IPS-18c (cell line): ENCODE measurements around the gene CERS5.
"Not testable (repeated sequence)": the region's sequence is repeated elsewhere in the genome, so short reads cannot be mapped to it uniquely, and the experiment has no call there.

Experiments
- H3K4me3 ChIP-seq: 2 replicates; pipeline ENCODE4 v1.7.0; 2013; ENCODE audit warnings: low read depth, mild to moderate bottlenecking, low read length, moderate library complexity; ENCODE audit not compliant: insufficient read depth
- H3K9me3 ChIP-seq: one replicate; pipeline ENCODE4 v1.6.1; 2013; ENCODE audit warnings: mild to moderate bottlenecking, low read length, moderate library complexity; ENCODE audit not compliant: control insufficient read depth, insufficient read depth

Gene CERS5

GRCh38 chr12:50099302-50100008 is 67.7 kb downstream of the CERS5 start:
- H3K9me3 ChIP-seq: no peaks in the 10 kb centered on the region
- H3K4me3 ChIP-seq: no peak overlapping the region

GRCh38 chr12:50097952-50098351 is 69.2 kb downstream of the CERS5 start:
- H3K4me3 ChIP-seq: no peak overlapping the region
- H3K9me3 ChIP-seq: no peaks in the 10 kb centered on the region

GRCh38 chr12:50090391-50090790 is 76.8 kb downstream of the CERS5 start:
- H3K9me3 ChIP-seq: no peaks in the 10 kb centered on the region
- no peak overlapping the region for H3K4me3 ChIP-seq

GRCh38 chr12:50089730-50090129 is 77.4 kb downstream of the CERS5 start:
- Histone ChIP-seq H3K9me3 (no peaks in the 10 kb centered on the region), H3K4me3 (no peak overlapping the region)

GRCh38 chr12:50088577-50089335 is 78.4 kb downstream of the CERS5 start:
- Histone ChIP-seq H3K9me3 (no peaks in the 10 kb centered on the region), H3K4me3 (no peak overlapping the region)

- H3K4me3 ChIP-seq: no peak overlapping the region
- H3K9me3 ChIP-seq: no peaks in the 10 kb centered on the region
Observed at GRCh38 chr12:50087995-50088394, 79.2 kb downstream of the CERS5 start.

- H3K4me3 ChIP-seq: no peak overlapping the region
Observed at GRCh38 chr12:50087151-50087550, 80.0 kb downstream of the CERS5 start.

GRCh38 chr12:50086148-50086547 is 81.0 kb downstream of the CERS5 start:
- Histone ChIP-seq H3K4me3 (peak overlapping the region; percentile 71), H3K9me3 (no peaks in the 10 kb centered on the region)

More at GRCh38 chr12:50087151-50087550, 80.0 kb downstream of the CERS5 start:
- no peaks in the 10 kb centered on the region for H3K9me3 ChIP-seq

GRCh38 chr12:50085615-50086072 is 81.5 kb downstream of the CERS5 start:
- H3K4me3 ChIP-seq: peak overlapping the region; percentile 71
- no peaks in the 10 kb centered on the region for H3K9me3 ChIP-seq

- Histone ChIP-seq H3K4me3 (peak within 1 kb of the TSS; percentile 77), H3K9me3 (no peaks in the 10 kb centered on the region)
Observed at GRCh38 chr12:50084775-50085614, 82.2 kb downstream of the CERS5 start, which contains the start of gene SMARCD1. Gene SMARCD1 (plus strand): TSS chr12:50085342. CDS start chr12:50085370, 28 bp downstream.

GRCh38 chr12:50084409-50084774 is 82.8 kb downstream of the CERS5 start:
- peak overlapping the region; percentile 77 for H3K4me3 ChIP-seq
- H3K9me3 ChIP-seq: not testable (repeated sequence)

- H3K9me3 ChIP-seq: no peaks in the 10 kb centered on the region
- H3K4me3 ChIP-seq: no peak overlapping the region
Observed at GRCh38 chr12:50083301-50083700, 83.9 kb downstream of the CERS5 start.

- H3K4me3 ChIP-seq: no peak overlapping the region
- no peaks in the 10 kb centered on the region for H3K9me3 ChIP-seq
Observed at GRCh38 chr12:50082644-50083043, 84.5 kb downstream of the CERS5 start.

GRCh38 chr12:50081096-50081808 is 85.9 kb downstream of the CERS5 start:
- Histone ChIP-seq H3K9me3 (no peaks in the 10 kb centered on the region), H3K4me3 (no peak overlapping the region)

- Histone ChIP-seq H3K4me3 (no peak overlapping the region), H3K9me3 (no peaks in the 10 kb centered on the region)
Observed at GRCh38 chr12:50079771-50080170, 87.4 kb downstream of the CERS5 start.
